Measurements from ENCODE around the gene UBE3B. TPM values are rescaled to one million over a fixed set of nuclear protein-coding genes. Genes with fewer than 3 reads are reported as not detected.

Gene UBE3B
- total RNA-seq, 1 experiment from 2014 or later: 48.6 TPM

- Mint-ChIP-seq H3K27ac (ENCODE audit: unreplicated experiment) (no peak overlapping the region), H3K9me3 (ENCODE audit: low read depth, unreplicated experiment) (no peaks in the 10 kb centered on the region), H3K4me3 (ENCODE audit: low read depth, unreplicated experiment) (no peak overlapping the region), H3K4me1 (ENCODE audit: low read depth, unreplicated experiment) (peaks cover 46% of the 10 kb centered on the region), H3K27me3 (ENCODE audit: unreplicated experiment) (no peaks in the 10 kb centered on the region), H3K36me3 (ENCODE audit: insufficient read depth, unreplicated experiment) (peaks cover 58% of the 10 kb centered on the region)
- intact Hi-C loops (cut with micrococcal nuclease; ENCODE audit: unreplicated experiment): no loop called here
- no peak for TF ChIP-seq CTCF (IDR thresholded peaks at IDR 0.05; ENCODE audit: unreplicated experiment)
- no peak for DNase-seq
- CTCF ChIA-PET: interaction anchor here (1.0 kb wide), 1 partner anchor 28 kb away, joined by 4 read pairs; no protein-coding TSS in a partner anchor
- BruUV-seq (replicated peaks): no TSS peak
These were observed 16.9 kb upstream of the UBE3B start for GRCh38 chr12:109460538-109460937.

- no peak for TF ChIP-seq CTCF (IDR thresholded peaks at IDR 0.05; ENCODE audit: unreplicated experiment)
- BruUV-seq (replicated peaks): no TSS peak
- Mint-ChIP-seq H3K9me3 (ENCODE audit: low read depth, unreplicated experiment) (no peaks in the 10 kb centered on the region), H3K4me1 (ENCODE audit: low read depth, unreplicated experiment) (peaks cover 47% of the 10 kb centered on the region), H3K27ac (ENCODE audit: unreplicated experiment) (peak overlapping the region; percentile 87), H3K36me3 (ENCODE audit: insufficient read depth, unreplicated experiment) (peaks cover 51% of the 10 kb centered on the region), H3K4me3 (ENCODE audit: low read depth, unreplicated experiment) (peak overlapping the region; percentile 10), H3K27me3 (ENCODE audit: unreplicated experiment) (no peaks in the 10 kb centered on the region)
- CTCF ChIA-PET: interaction anchor here (0.6 to 1.0 kb wide), 4 partner anchors 9 to 769 kb away, joined by 3 to 4 read pairs (median 4); no protein-coding TSS in a partner anchor
- peak; percentile 39 for DNase-seq
- intact Hi-C loops (cut with micrococcal nuclease; ENCODE audit: unreplicated experiment): no loop called here
These were observed 16.2 kb upstream of the UBE3B start for GRCh38 chr12:109461049-109461845.

GRCh38 chr12:109461846-109462756 is 15.3 kb upstream of the UBE3B start:
- no peaks in the 10 kb centered on the region for H3K27me3 Mint-ChIP-seq (ENCODE audit: unreplicated experiment)
- H3K36me3 Mint-ChIP-seq (ENCODE audit: insufficient read depth, unreplicated experiment): peaks cover 46% of the 10 kb centered on the region
- intact Hi-C loops (cut with micrococcal nuclease; ENCODE audit: unreplicated experiment): loop anchor here (2.0 kb wide), 1 partner anchor 29 kb away; no protein-coding TSS in a partner anchor
- peaks cover 47% of the 10 kb centered on the region for H3K4me1 Mint-ChIP-seq (ENCODE audit: low read depth, unreplicated experiment)
- BruUV-seq (replicated peaks): no TSS peak
- no peak for TF ChIP-seq CTCF (IDR thresholded peaks at IDR 0.05; ENCODE audit: unreplicated experiment)
- H3K27ac Mint-ChIP-seq (ENCODE audit: unreplicated experiment): peak overlapping the region; percentile 87
- CTCF ChIA-PET: interaction anchor here (0.6 to 2.1 kb wide), 7 partner anchors 9 to 542 kb away, joined by 3 to 11 read pairs (median 4); no protein-coding TSS in a partner anchor
- H3K4me3 Mint-ChIP-seq (ENCODE audit: low read depth, unreplicated experiment): peak overlapping the region; percentile 49
- no peaks in the 10 kb centered on the region for H3K9me3 Mint-ChIP-seq (ENCODE audit: low read depth, unreplicated experiment)
- peak; percentile 54 for DNase-seq

All from Calu3 (cell line).